Naive B cell (primary cell): ENCODE data around the gene C11orf68. TPM values are rescaled to one million over a fixed set of nuclear protein-coding genes. Genes with fewer than 3 reads are reported as not detected.
"Not testable (repeated sequence)": the region's sequence is repeated elsewhere in the genome, so short reads cannot be mapped to it uniquely, and the experiment has no call there.

Experiments
- ATAC-seq, 2 donors: fragments of 150-1000 bp; cut with Tn5 transposase; 2 replicates each; pipeline ENCODE4 v1.10.0; 2021; ENCODE audit warnings: low read depth in 2 of 2, mild to moderate bottlenecking in 2 of 2, moderate library complexity in 2 of 2
- DNase-seq: peaks from one replicate; pipeline ENCODE4 v3.0.0; 2022
- H3K27ac Mint-ChIP-seq, 6 donors: one replicate each; pipeline ENCODE4 v1.8.0; 2020 to 2022; ENCODE audit warnings: mild to moderate bottlenecking in 6 of 6, mixed read lengths in 6 of 6, moderate library complexity in 5 of 6, inconsistent platforms in 2 of 6
- H3K27me3 Mint-ChIP-seq, 3 donors: one replicate each; pipeline ENCODE4 v1.8.0; 2021 to 2022; ENCODE audit warnings: mixed read lengths in 3 of 3, mild to moderate bottlenecking in 1 of 3
- H3K36me3 Mint-ChIP-seq, 2 donors: one replicate each; pipeline ENCODE4 v1.8.0; 2020 to 2022; ENCODE audit warnings: mixed read lengths in 2 of 2, inconsistent platforms in 1 of 2, mild to moderate bottlenecking in 1 of 2
- H3K4me1 Mint-ChIP-seq, 3 donors: one replicate each; pipeline ENCODE4 v1.8.0; 2020 to 2022; ENCODE audit warnings: mixed read lengths in 3 of 3, inconsistent platforms in 1 of 3, mild to moderate bottlenecking in 1 of 3, moderate library complexity in 1 of 3
- H3K4me3 Mint-ChIP-seq, 8 donors: one replicate each; pipeline ENCODE4 v1.8.0; 2020 to 2022; ENCODE audit warnings: mild to moderate bottlenecking in 8 of 8, mixed read lengths in 8 of 8, moderate library complexity in 8 of 8, inconsistent platforms in 2 of 8
- H3K9me3 Mint-ChIP-seq, 7 donors: one replicate each; pipeline ENCODE4 v1.8.0; 2020 to 2022; ENCODE audit warnings: mixed read lengths in 7 of 7, mild to moderate bottlenecking in 5 of 7, inconsistent platforms in 2 of 7, moderate library complexity in 1 of 7
- polyA plus RNA-seq, 6 donors: library from polyadenylated mRNA; unstranded; fragments of 300-500 nt; fragmentation: Illumina TruSeq; gene quantifications; one replicate each; pipeline ENCODE4 v1.2.3, GENCODE V29; 2021; ENCODE audit warnings: low read depth in 6 of 6

C11orf68 gene
- polyA plus RNA-seq, 6 donors from 2014 or later, result 48.5 to 79.3 (median 68.4) TPM

GRCh38 chr11:65900125-65900898 is 18.6 kb downstream of the C11orf68 start, which contains the start of gene FOSL1:
Gene FOSL1, minus strand, starts transcription at chr11:65900388. Its CDS starts 49 bp downstream, at chr11:65900339.
- H3K4me1 Mint-ChIP-seq, result peaks cover 3 to 17% (median 6%) of the 10 kb centered on the region in 3 donors
- peak; percentile 97 for ATAC-seq
- peaks cover 0 to 25% (median 11%) of the 10 kb centered on the region in 3 donors for H3K27me3 Mint-ChIP-seq
- no peaks in the 10 kb centered on the region for H3K9me3 Mint-ChIP-seq
- peak; percentile 93 for DNase-seq
- peak within 1 kb of the TSS; percentile 57 to 85 (median 74) for H3K4me3 Mint-ChIP-seq
- peak within 1 kb of the TSS; percentile 80 to 94 (median 90) for H3K27ac Mint-ChIP-seq
- H3K36me3 Mint-ChIP-seq, result no peaks in the 10 kb centered on the region

- DNase-seq (no peak), ATAC-seq (no peak)
- peak overlapping the region; percentile 54 to 77 (median 72) for H3K4me3 Mint-ChIP-seq
- peaks cover 3 to 20% (median 9%) of the 10 kb centered on the region in 3 donors for H3K4me1 Mint-ChIP-seq
- peak overlapping the region in 3 of 6 donors; percentile 76 to 88 (median 80) for H3K27ac Mint-ChIP-seq
- H3K27me3 Mint-ChIP-seq, result peaks cover 0 to 25% (median 11%) of the 10 kb centered on the region in 3 donors
- H3K36me3 Mint-ChIP-seq, result no peaks in the 10 kb centered on the region
- H3K9me3 Mint-ChIP-seq, result no peaks in the 10 kb centered on the region
Observed at GRCh38 chr11:65899356-65900124, 19.3 kb downstream of the C11orf68 start.

GRCh38 chr11:65898656-65899355 is 20.1 kb downstream of the C11orf68 start:
- ATAC-seq, result no peak
- H3K27me3 Mint-ChIP-seq, result peaks cover 0 to 20% (median 11%) of the 10 kb centered on the region in 3 donors
- no peaks in the 10 kb centered on the region for H3K36me3 Mint-ChIP-seq
- H3K4me3 Mint-ChIP-seq, result peak overlapping the region; percentile 71 to 88 (median 80)
- peaks cover 9 to 26% (median 16%) of the 10 kb centered on the region in 3 donors for H3K4me1 Mint-ChIP-seq
- no peak for DNase-seq
- peak overlapping the region; percentile 83 to 98 (median 88) for H3K27ac Mint-ChIP-seq
- no peaks in the 10 kb centered on the region for H3K9me3 Mint-ChIP-seq

GRCh38 chr11:65897020-65897471 is 21.8 kb downstream of the C11orf68 start:
- peaks cover 17 to 43% (median 34%) of the 10 kb centered on the region in 3 donors for H3K4me1 Mint-ChIP-seq
- peak overlapping the region in 3 of 6 donors; percentile 21 to 62 (median 26) for H3K27ac Mint-ChIP-seq
- no peak for ATAC-seq
- no peaks in the 10 kb centered on the region for H3K36me3 Mint-ChIP-seq
- no peak for DNase-seq
- H3K27me3 Mint-ChIP-seq, result peaks cover 0 to 9% (median 9%) of the 10 kb centered on the region in 3 donors
- peak overlapping the region in 1 of 8 donors; percentile 71 for H3K4me3 Mint-ChIP-seq
- no peaks in the 10 kb centered on the region for H3K9me3 Mint-ChIP-seq

GRCh38 chr11:65896034-65896999 is 22.5 kb downstream of the C11orf68 start:
- Mint-ChIP-seq H3K27me3 (peaks cover 0 to 8% (median 6%) of the 10 kb centered on the region in 3 donors), H3K4me3 (peak overlapping the region in 4 of 8 donors; percentile 25 to 71 (median 36)), H3K27ac (peak overlapping the region in 3 of 6 donors; percentile 21 to 81 (median 46)), H3K9me3 (no peaks in the 10 kb centered on the region), H3K4me1 (peaks cover 20 to 50% (median 41%) of the 10 kb centered on the region in 3 donors), H3K36me3 (no peaks in the 10 kb centered on the region)
- no peak for ATAC-seq
- no peak for DNase-seq

- DNase-seq (no peak), ATAC-seq (no peak)
- no peaks in the 10 kb centered on the region for H3K9me3 Mint-ChIP-seq
- H3K4me3 Mint-ChIP-seq, result peak overlapping the region in 5 of 8 donors; percentile 48 to 71 (median 53)
- H3K4me1 Mint-ChIP-seq, result peaks cover 20 to 44% (median 42%) of the 10 kb centered on the region in 3 donors
- H3K36me3 Mint-ChIP-seq, result no peaks in the 10 kb centered on the region
- H3K27me3 Mint-ChIP-seq, result peaks cover 0 to 6% (median 6%) of the 10 kb centered on the region in 3 donors
- H3K27ac Mint-ChIP-seq, result peak overlapping the region in 3 of 6 donors; percentile 44 to 86 (median 46)
Observed at GRCh38 chr11:65895482-65895981, 23.3 kb downstream of the C11orf68 start.

- ATAC-seq, result no peak
- H3K27ac Mint-ChIP-seq, result peak overlapping the region in 5 of 6 donors; percentile 74 to 94 (median 83)
- H3K9me3 Mint-ChIP-seq, result no peaks in the 10 kb centered on the region
- peaks cover 32 to 57% (median 53%) of the 10 kb centered on the region in 3 donors for H3K4me1 Mint-ChIP-seq
- H3K36me3 Mint-ChIP-seq, result no peaks in the 10 kb centered on the region
- H3K27me3 Mint-ChIP-seq, result peaks cover 0 to 6% (median 5%) of the 10 kb centered on the region in 3 donors
- no peak for DNase-seq
- H3K4me3 Mint-ChIP-seq, result peak overlapping the region; percentile 76 to 95 (median 90)
Observed at GRCh38 chr11:65894034-65894591, 24.7 kb downstream of the C11orf68 start.

- Mint-ChIP-seq H3K4me1 (peaks cover 39 to 70% (median 59%) of the 10 kb centered on the region in 3 donors), H3K9me3 (no peaks in the 10 kb centered on the region), H3K27ac (peak overlapping the region; percentile 80 to 96 (median 86)), H3K36me3 (no peaks in the 10 kb centered on the region), H3K4me3 (peak overlapping the region; percentile 87 to 95 (median 92)), H3K27me3 (no peaks in the 10 kb centered on the region)
- no peak for ATAC-seq
- no peak for DNase-seq
Observed at GRCh38 chr11:65892661-65893317, 26.1 kb downstream of the C11orf68 start.

- not testable (repeated sequence) for ATAC-seq, H3K27me3 Mint-ChIP-seq, DNase-seq, H3K36me3 Mint-ChIP-seq, H3K9me3 Mint-ChIP-seq
- Mint-ChIP-seq H3K27ac (peak overlapping the region; percentile 28 to 96 (median 78)), H3K4me3 (peak overlapping the region; percentile 87 to 95 (median 92)), H3K4me1 (peaks cover 44 to 76% (median 65%) of the 10 kb centered on the region in 3 donors)
Observed at GRCh38 chr11:65892137-65892540, 26.7 kb downstream of the C11orf68 start.

- H3K27ac Mint-ChIP-seq, result peak overlapping the region; percentile 47 to 96 (median 82)
- no peaks in the 10 kb centered on the region for H3K27me3 Mint-ChIP-seq
- DNase-seq (no peak), ATAC-seq (no peak)
- no peaks in the 10 kb centered on the region for H3K36me3 Mint-ChIP-seq
- H3K4me3 Mint-ChIP-seq, result peak overlapping the region; percentile 87 to 95 (median 92)
- H3K4me1 Mint-ChIP-seq, result peaks cover 49 to 83% (median 72%) of the 10 kb centered on the region in 3 donors
- no peaks in the 10 kb centered on the region for H3K9me3 Mint-ChIP-seq
Observed at GRCh38 chr11:65891219-65892136, 27.4 kb downstream of the C11orf68 start.
